WTC11 (cell line): ENCODE measurements around the gene KBTBD3. TPM values are rescaled to one million over a fixed set of nuclear protein-coding genes. Genes with fewer than 3 reads are reported as not detected.
A peak's percentile ranks its signal among the peaks of the same experiment; 100 is the strongest.

Source experiments
- ATAC-seq: fragments of 200-7000 bp; cut with Tn5 transposase; 2 replicates; pipeline ENCODE4 v1.10.0; 2021; ENCODE audit warnings: mild to moderate bottlenecking, moderate library complexity
- Bru-seq: library from RNA; stranded (reverse); fragments of 400-500 nt; gene quantifications from one replicate; lab custom pipeline; 2021; lab: Mats Ljungman, UMichigan
- CTCF ChIA-PET: fragments of 300-600 bp; sonication (Branson Sonifier 250); formaldehyde crosslinking; loops from one replicate; lab custom pipeline; 2021; ENCODE audit warnings: antibody characterized with exemption; lab: Charles Lee
- POLR2A ChIA-PET: fragments of 350-600 bp; sonication (Branson Sonifier 250); formaldehyde crosslinking; loops from one replicate; lab custom pipeline; 2021; ENCODE audit warnings: antibody characterized with exemption; lab: Charles Lee
- DNase-seq: peaks from one replicate; pipeline ENCODE4 v3.0.0; 2021; ENCODE audit warnings: low spot score
- H3K27ac Mint-ChIP-seq: 2 replicates; pipeline ENCODE4 v1.8.0; 2021; ENCODE audit warnings: mixed read lengths
- H3K27me3 Mint-ChIP-seq: 2 replicates; pipeline ENCODE4 v1.8.0; 2021; ENCODE audit warnings: low read depth, mild to moderate bottlenecking, moderate library complexity, mixed read lengths
- H3K36me3 Mint-ChIP-seq: 2 replicates; pipeline ENCODE4 v1.8.0; 2021; ENCODE audit warnings: mixed read lengths
- H3K4me1 Mint-ChIP-seq: 2 replicates; pipeline ENCODE4 v1.8.0; 2022; ENCODE audit warnings: mixed read lengths
- H3K4me3 Mint-ChIP-seq: 2 replicates; pipeline ENCODE4 v1.8.0; 2021; ENCODE audit warnings: mild to moderate bottlenecking, moderate library complexity, mixed read lengths
- H3K9me3 Mint-ChIP-seq: 2 replicates; pipeline ENCODE4 v1.8.0; 2021; ENCODE audit warnings: mixed read lengths
- ATF1 ChIP-seq: sonication (generic); formaldehyde crosslinking; IDR thresholded peaks from 2 replicates; pipeline ENCODE4 v1.8.1; 2023; ENCODE audit warnings: mild to moderate bottlenecking, moderate library complexity, missing genetic modification reagents
- ATF3 ChIP-seq: sonication (generic); formaldehyde crosslinking; conservative IDR thresholded peaks from 2 replicates; pipeline ENCODE4 v1.8.1; 2022; ENCODE audit warnings: mild to moderate bottlenecking, missing genetic modification reagents
- ATF6 ChIP-seq: sonication (generic); formaldehyde crosslinking; IDR thresholded peaks from 2 replicates; pipeline ENCODE4 v1.8.1; 2023; ENCODE audit warnings: mild to moderate bottlenecking, missing genetic modification reagents
- ELF4 ChIP-seq: sonication (generic); formaldehyde crosslinking; IDR thresholded peaks from 2 replicates; pipeline ENCODE4 v1.8.1; 2022; ENCODE audit warnings: low read depth, mild to moderate bottlenecking, moderate library complexity, missing genetic modification reagents
- ETV6 ChIP-seq: sonication (generic); formaldehyde crosslinking; IDR thresholded peaks from 2 replicates; pipeline ENCODE4 v1.8.1; 2022; ENCODE audit warnings: mild to moderate bottlenecking, missing genetic modification reagents
- FOXK1 ChIP-seq: sonication (generic); formaldehyde crosslinking; IDR thresholded peaks from 2 replicates; pipeline ENCODE4 v1.8.0; 2022; ENCODE audit warnings: mild to moderate bottlenecking, moderate library complexity, missing genetic modification reagents
- GABPB1 ChIP-seq: sonication (generic); formaldehyde crosslinking; IDR thresholded peaks from 2 replicates; pipeline ENCODE4 v1.8.1; 2023; ENCODE audit warnings: mild to moderate bottlenecking, missing genetic modification reagents
- MAX ChIP-seq: sonication (generic); formaldehyde crosslinking; IDR thresholded peaks from 2 replicates; pipeline ENCODE4 v1.8.0; 2022; ENCODE audit warnings: mild to moderate bottlenecking, missing genetic modification reagents
- MXD4 ChIP-seq: fragments of 250-450 bp; sonication (Bioruptor Pico); IDR thresholded peaks from 2 replicates; pipeline ENCODE4 v1.8.0; 2021; ENCODE audit warnings: mild to moderate bottlenecking, moderate library complexity, borderline replicate concordance
- MYBL2 ChIP-seq: sonication (generic); formaldehyde crosslinking; IDR thresholded peaks from 2 replicates; pipeline ENCODE4 v1.8.1; 2023; ENCODE audit warnings: mild to moderate bottlenecking, moderate library complexity, missing genetic modification reagents
- NFATC4 ChIP-seq: fragments of 250-450 bp; sonication (Bioruptor Pico); IDR thresholded peaks from 2 replicates; pipeline ENCODE4 v1.9.0; 2021; ENCODE audit warnings: mild to moderate bottlenecking
- OVOL2 ChIP-seq: fragments of 250-450 bp; sonication (Bioruptor Pico); IDR thresholded peaks from 2 replicates; pipeline ENCODE4 v1.9.0; 2021; ENCODE audit warnings: mild to moderate bottlenecking, borderline replicate concordance
- PRRX2 ChIP-seq: fragments of 250-450 bp; sonication (Bioruptor Pico); IDR thresholded peaks from 2 replicates; pipeline ENCODE4 v1.8.0; 2021; ENCODE audit warnings: mild to moderate bottlenecking
- RELA ChIP-seq: sonication (generic); formaldehyde crosslinking; IDR thresholded peaks from 2 replicates; pipeline ENCODE4 v1.8.1; 2022; ENCODE audit warnings: missing genetic modification reagents, mild to moderate bottlenecking, borderline replicate concordance
- RORB ChIP-seq: fragments of 250-450 bp; sonication (Bioruptor Pico); IDR thresholded peaks from 2 replicates; pipeline ENCODE4 v1.9.0; 2021; ENCODE audit warnings: mild to moderate bottlenecking
- SMAD3 ChIP-seq: sonication (generic); formaldehyde crosslinking; IDR thresholded peaks from 2 replicates; pipeline ENCODE4 v1.8.0; 2022; ENCODE audit warnings: missing genetic modification reagents, mild to moderate bottlenecking, borderline replicate concordance
- SP1 ChIP-seq: sonication (generic); formaldehyde crosslinking; conservative IDR thresholded peaks from 2 replicates; pipeline ENCODE4 v1.8.1; 2022; ENCODE audit warnings: missing genetic modification reagents
- TCF7 ChIP-seq: sonication (generic); formaldehyde crosslinking; IDR thresholded peaks from 2 replicates; pipeline ENCODE4 v1.8.0; 2022; ENCODE audit warnings: mild to moderate bottlenecking, low read depth, missing genetic modification reagents, moderate library complexity
- TP53 ChIP-seq: sonication (generic); formaldehyde crosslinking; IDR thresholded peaks from 2 replicates; pipeline ENCODE4 v1.8.1; 2023; ENCODE audit warnings: mild to moderate bottlenecking, missing genetic modification reagents
- ZNF121 ChIP-seq: sonication (generic); formaldehyde crosslinking; IDR thresholded peaks from 2 replicates; pipeline ENCODE4 v1.8.0; 2023; ENCODE audit warnings: missing genetic modification reagents
- ZNF138 ChIP-seq: sonication (generic); formaldehyde crosslinking; conservative IDR thresholded peaks from 2 replicates; pipeline ENCODE4 v1.8.1; 2022; ENCODE audit warnings: mild to moderate bottlenecking, moderate library complexity, missing genetic modification reagents
- ZNF219 ChIP-seq: sonication (generic); formaldehyde crosslinking; IDR thresholded peaks from 2 replicates; pipeline ENCODE4 v1.8.0; 2023; ENCODE audit warnings: missing genetic modification reagents, mild to moderate bottlenecking, borderline replicate concordance
- ZNF232 ChIP-seq: sonication (generic); formaldehyde crosslinking; IDR thresholded peaks from 2 replicates; pipeline ENCODE4 v1.8.0; 2022; ENCODE audit warnings: mild to moderate bottlenecking, missing genetic modification reagents
- ZNF281 ChIP-seq: sonication (generic); formaldehyde crosslinking; IDR thresholded peaks from 2 replicates; pipeline ENCODE4 v1.8.0; 2023; ENCODE audit warnings: mild to moderate bottlenecking, missing genetic modification reagents
- ZNF671 ChIP-seq: fragments of 250-450 bp; sonication (Bioruptor Pico); IDR thresholded peaks from 2 replicates; pipeline ENCODE4 v1.8.0; 2021; ENCODE audit warnings: mild to moderate bottlenecking
- long read RNA-seq, 3 experiments: library from RNA in 1 of 3; library from capped mRNA in 1 of 3; library from polyadenylated mRNA in 1 of 3; unstranded in 2 of 3; stranded (forward) in 1 of 3; transcript quantifications; one replicate each; pipeline ENCODE4 v2.0.0, GENCODE V29; 2021
- total RNA-seq: library from RNA; stranded (reverse); gene quantifications from 3 replicates; pipeline ENCODE4 v1.2.3, GENCODE V29; 2021
- TF ChIP-seq, protein P1 (sequence below): sonication (generic); formaldehyde crosslinking; IDR thresholded peaks from 2 replicates; pipeline ENCODE4 v1.8.1; 2023; ENCODE audit warnings: mild to moderate bottlenecking, missing genetic modification reagents
- TF ChIP-seq, protein P2 (sequence below): fragments of 250-450 bp; sonication (Bioruptor Pico); IDR thresholded peaks from 2 replicates; pipeline ENCODE4 v1.9.0; 2021; ENCODE audit warnings: moderate library complexity, mild to moderate bottlenecking, inconsistent platforms, borderline replicate concordance
- TF ChIP-seq, protein P3 (sequence below): sonication (generic); formaldehyde crosslinking; IDR thresholded peaks from 2 replicates; pipeline ENCODE4 v1.8.0; 2022; ENCODE audit warnings: mild to moderate bottlenecking, missing genetic modification reagents

KBTBD3 gene
- total RNA-seq, result 3.8 to 4.9 TPM (median 4.1 TPM) in 3 replicates
- percentile 66 among the genes with signal in this experiment for Bru-seq, nascent RNA
- long read RNA-seq, experiment 1, transcript KBTBD3-205 (4 exons, 2,682 nt), result major isoform, 9 of 15 reads
- long read RNA-seq, experiment 1, partial matches to known transcripts, result 0 of 15 reads
- long read RNA-seq, experiment 1, other reads (novel, unspliced or antisense), result 4 of 15 reads
- long read RNA-seq, experiment 2, partial matches to known transcripts, result 4 of 9 reads
- long read RNA-seq, experiment 2, other reads (novel, unspliced or antisense), result 4 of 9 reads
- long read RNA-seq, experiment 3, partial matches to known transcripts, result 0 of 5 reads
- long read RNA-seq, experiment 3, other reads (novel, unspliced or antisense), result 2 of 5 reads

- POLR2A ChIA-PET, result interaction anchor here (0.9 to 1.2 kb wide), 4 partner anchors 23 to 117 kb away, joined by 3 to 12 read pairs (median 3); no protein-coding TSS in a partner anchor
- H3K4me1 Mint-ChIP-seq, result peaks cover 35% of the 10 kb centered on the region
- CTCF ChIA-PET, result interaction anchor here (0.6 to 2.4 kb wide), 12 partner anchors 8 to 214 kb away, joined by 3 to 11 read pairs (median 3); no protein-coding TSS in a partner anchor
- DNase-seq (peak; percentile 99), ATAC-seq (peak; percentile 95)
- no peaks in the 10 kb centered on the region for H3K9me3 Mint-ChIP-seq
- no peaks in the 10 kb centered on the region for H3K27me3 Mint-ChIP-seq
- peak within 1 kb of the TSS; percentile 99 for H3K27ac Mint-ChIP-seq
- H3K36me3 Mint-ChIP-seq, result peaks cover 24% of the 10 kb centered on the region
- peak within 1 kb of the TSS; percentile 85 for H3K4me3 Mint-ChIP-seq
- TF ChIP-seq SMAD3, result peak; percentile 50; the same call in 1 of the 2 replicates
- TF ChIP-seq ATF3 (CRISPR knock-in tag), result no peak
- TF ChIP-seq ATF6 (CRISPR knock-in tag), result no peak
- no peak for TF ChIP-seq ZNF281 (CRISPR knock-in tag)
- no peak for TF ChIP-seq FOXK1 (CRISPR knock-in tag)
- no peak; the same call in none of the 2 replicates for TF ChIP-seq SP1 (CRISPR knock-in tag)
- TF ChIP-seq ELF4 (CRISPR knock-in tag), result no peak
- TF ChIP-seq, protein P1, sequence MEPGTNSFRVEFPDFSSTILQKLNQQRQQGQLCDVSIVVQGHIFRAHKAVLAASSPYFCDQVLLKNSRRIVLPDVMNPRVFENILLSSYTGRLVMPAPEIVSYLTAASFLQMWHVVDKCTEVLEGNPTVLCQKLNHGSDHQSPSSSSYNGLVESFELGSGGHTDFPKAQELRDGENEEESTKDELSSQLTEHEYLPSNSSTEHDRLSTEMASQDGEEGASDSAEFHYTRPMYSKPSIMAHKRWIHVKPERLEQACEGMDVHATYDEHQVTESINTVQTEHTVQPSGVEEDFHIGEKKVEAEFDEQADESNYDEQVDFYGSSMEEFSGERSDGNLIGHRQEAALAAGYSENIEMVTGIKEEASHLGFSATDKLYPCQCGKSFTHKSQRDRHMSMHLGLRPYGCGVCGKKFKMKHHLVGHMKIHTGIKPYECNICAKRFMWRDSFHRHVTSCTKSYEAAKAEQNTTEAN (CRISPR knock-in tag), result no peak
- no peak for TF ChIP-seq ZNF121 (CRISPR knock-in tag)
- no peak for TF ChIP-seq NFATC4
- no peak for TF ChIP-seq RELA
- TF ChIP-seq ETV6, result peak; percentile 66; the same call in 1 of the 2 replicates
- TF ChIP-seq, protein P2, sequence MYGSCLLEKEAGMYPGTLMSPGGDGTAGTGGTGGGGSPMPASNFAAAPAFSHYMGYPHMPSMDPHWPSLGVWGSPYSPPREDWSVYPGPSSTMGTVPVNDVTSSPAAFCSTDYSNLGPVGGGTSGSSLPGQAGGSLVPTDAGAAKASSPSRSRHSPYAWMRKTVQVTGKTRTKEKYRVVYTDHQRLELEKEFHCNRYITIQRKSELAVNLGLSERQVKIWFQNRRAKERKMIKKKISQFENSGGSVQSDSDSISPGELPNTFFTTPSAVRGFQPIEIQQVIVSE (CRISPR knock-in tag), result no peak
- no peak for TF ChIP-seq OVOL2 (CRISPR knock-in tag)
- TF ChIP-seq PRRX2 (CRISPR knock-in tag), result no peak
- TF ChIP-seq GABPB1 (CRISPR knock-in tag), result no peak
- no peak for TF ChIP-seq ATF1 (CRISPR knock-in tag)
- TF ChIP-seq ZNF671 (CRISPR knock-in tag), result no peak
- TF ChIP-seq ZNF232 (CRISPR knock-in tag), result 0 out of 2 replicates have a peak, but pooled peaks have one; percentile 35
- TF ChIP-seq TCF7 (CRISPR knock-in tag), result no peak
- peak; percentile 47 for TF ChIP-seq MAX (CRISPR knock-in tag)
- no peak for TF ChIP-seq ZNF219 (CRISPR knock-in tag)
- no peak for TF ChIP-seq MXD4 (CRISPR knock-in tag)
- no peak for TF ChIP-seq RORB (CRISPR knock-in tag)
- TF ChIP-seq, protein P3, sequence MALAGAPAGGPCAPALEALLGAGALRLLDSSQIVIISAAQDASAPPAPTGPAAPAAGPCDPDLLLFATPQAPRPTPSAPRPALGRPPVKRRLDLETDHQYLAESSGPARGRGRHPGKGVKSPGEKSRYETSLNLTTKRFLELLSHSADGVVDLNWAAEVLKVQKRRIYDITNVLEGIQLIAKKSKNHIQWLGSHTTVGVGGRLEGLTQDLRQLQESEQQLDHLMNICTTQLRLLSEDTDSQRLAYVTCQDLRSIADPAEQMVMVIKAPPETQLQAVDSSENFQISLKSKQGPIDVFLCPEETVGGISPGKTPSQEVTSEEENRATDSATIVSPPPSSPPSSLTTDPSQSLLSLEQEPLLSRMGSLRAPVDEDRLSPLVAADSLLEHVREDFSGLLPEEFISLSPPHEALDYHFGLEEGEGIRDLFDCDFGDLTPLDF, result no peak
- no peak for TF ChIP-seq MYBL2 (CRISPR knock-in tag)
- no peak for TF ChIP-seq TP53 (CRISPR knock-in tag)
- TF ChIP-seq ZNF138 (CRISPR knock-in tag), result no peak
Observed at GRCh38 chr11:106076919-106077608, at the start of gene KBTBD3. Gene KBTBD3 (minus strand): TSS chr11:106077347. CDS start chr11:106059097, 18,250 bp downstream.
